Adrenal gland (tissue), 12 donors: ENCODE data around the gene ADK. TPM values are rescaled to one million over a fixed set of nuclear protein-coding genes. Genes with fewer than 3 reads are reported as not detected.

Source experiments
- DNase-seq, 7 donors: peaks; one replicate each; pipeline ENCODE4 v3.0.0-alpha.2; 2019 to 2020
- H3K27ac ChIP-seq, 5 donors: fragments of 200-600 bp; sonication (generic) in 4 of 5; 1 replicate in 3 of 5; 2 replicates in 2 of 5; pipeline versions ENCODE4 v1.5.1 to v1.8.0; 2016 to 2020; ENCODE audit warnings: mild to moderate bottlenecking in 1 of 5
- H3K27me3 ChIP-seq: fragments of 200-600 bp; 2 replicates; pipeline ENCODE4 v1.8.0; 2021
- H3K36me3 ChIP-seq, 2 donors: fragments of 200-600 bp; replicated peaks in 1 of 2; 1 replicate in 1 of 2; 2 replicates in 1 of 2; pipeline versions ENCODE4 v1.5.1 to v1.8.0; 2018 to 2022
- H3K4me1 ChIP-seq, 2 donors: fragments of 200-600 bp; replicated peaks in 1 of 2; 1 replicate in 1 of 2; 2 replicates in 1 of 2; pipeline versions ENCODE4 v1.5.1 to v1.8.0; 2018 to 2021
- H3K4me3 ChIP-seq, 4 donors: fragments of 200-600 bp; sonication (generic) in 3 of 4; one replicate each; pipeline ENCODE4 v1.5.1; 2016 to 2018
- H3K9me3 ChIP-seq, 3 donors: fragments of 200-600 bp; sonication (generic) in 1 of 3; replicated peaks in 1 of 3; 1 replicate in 2 of 3; 2 replicates in 1 of 3; pipeline versions ENCODE4 v1.5.1 to v1.8.0; 2016 to 2021
- POLR2A ChIP-seq, 2 donors: fragments of 450-650 bp; IDR thresholded peaks; one replicate each; pipeline ENCODE4 v1.6.1; 2017; ENCODE audit warnings: antibody characterized with exemption in 2 of 2, mild to moderate bottlenecking in 2 of 2, moderate library complexity in 1 of 2
- WGBS, 4 donors: extraction: QIAGEN DNeasy Blood & Tissue Kit in 2 of 4; methylation state at CpG; one replicate each; pipeline versions ENCODE4 v1.1.5 to v1.1.7; 2013 to 2017; 5-methylcytosine and 5-hydroxymethylcytosine counted together
- intact Hi-C, 2 donors: fragments of 100-400 bp; cut with DNase I; formaldehyde crosslinking; loops; one replicate each; pipeline versions ENCODE4 v1.14.1 to v1.15.0; 2022 to 2023
- polyA plus RNA-seq, 3 donors: library from polyadenylated mRNA; stranded (reverse); fragments of 200-250 nt in 2 of 3; fragments of 350-450 nt in 1 of 3; fragmentation: Illumina TruSeq in 1 of 3; extraction: RNeasy Lipid Tissue Mini Kit (QIAGEN cat#74804) in 1 of 3; gene quantifications; one replicate each; pipeline ENCODE4 v1.2.3, GENCODE V29; 2013 to 2014
- total RNA-seq, 9 donors: library from RNA; depleted of rRNA in 4 of 9; stranded (reverse); fragments of >200 nt in 4 of 9; fragments of 120-200 nt in 1 of 9; fragmentation: NEBNext Ultra II Directional in 1 of 9; extraction: Animal tissue kit (Norgen Biotek cat#: 25700) in 1 of 9; gene quantifications; one replicate each; pipeline versions ENCODE4 v1.1.0 to v1.2.4, GENCODE V29; 2013 to 2023
- TF ChIP-seq, protein P1 (sequence below), 6 experiments: fragments of 450-650 bp in 4 of 6; fragments of 200-600 bp in 2 of 6; sonication (generic) in 1 of 6; IDR thresholded peaks; 1 replicate in 5 of 6; 2 replicates in 1 of 6; pipeline versions ENCODE4 v1.5.1 to v1.8.0; 2016 to 2021; ENCODE audit warnings: antibody characterized with exemption in 6 of 6, mild to moderate bottlenecking in 2 of 6, moderate library complexity in 1 of 6
- donor health status: healthy with polysubstance abuse.
- donor health status: Bipolar disorder and iron deficiency.
- donor health status: DM: yes; HTN: yes; CAD: no.
- donor health status: DM: no; HTN: no; CAD: no.
- donor health status: DM: no; HTN: no; CAD: no.
- donor health status: DM: yes; HTN: yes; CAD: no.

The ADK gene
- total and polyA plus RNA-seq, 12 donors, result 8.2 to 45.5 (median 22.2) TPM

DNA sequence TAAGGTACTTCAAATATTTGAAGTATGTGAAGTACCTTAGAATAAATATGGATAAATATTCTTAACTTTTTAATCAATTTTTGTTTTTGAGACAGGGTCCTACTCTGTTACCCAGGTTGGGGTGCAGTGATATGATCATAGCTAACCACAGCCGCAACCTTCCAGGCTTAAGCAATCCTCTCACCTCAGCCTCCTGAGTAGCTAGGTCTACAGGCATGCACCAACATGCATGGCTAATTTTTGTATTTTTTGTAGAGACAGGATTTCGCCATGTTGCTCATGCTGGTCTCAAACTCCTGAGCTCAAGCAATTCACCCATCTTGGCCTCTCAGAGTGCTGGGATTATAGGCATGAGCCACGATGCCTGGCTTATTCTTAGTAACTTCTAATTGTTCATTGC is 555.9 kb downstream of the ADK start:
- no peaks in the 10 kb centered on the region for H3K4me1 ChIP-seq
- H3K9me3 ChIP-seq, result no peaks in the 10 kb centered on the region
- 96 to 100% (median 99%) methylated on average over 3 of the region's 3 CpGs for WGBS, 4 donors
- H3K36me3 ChIP-seq, result no peaks in the 10 kb centered on the region
- no peak for TF ChIP-seq POLR2A (IDR thresholded peaks at IDR 0.05)
- TF ChIP-seq, protein P1, sequence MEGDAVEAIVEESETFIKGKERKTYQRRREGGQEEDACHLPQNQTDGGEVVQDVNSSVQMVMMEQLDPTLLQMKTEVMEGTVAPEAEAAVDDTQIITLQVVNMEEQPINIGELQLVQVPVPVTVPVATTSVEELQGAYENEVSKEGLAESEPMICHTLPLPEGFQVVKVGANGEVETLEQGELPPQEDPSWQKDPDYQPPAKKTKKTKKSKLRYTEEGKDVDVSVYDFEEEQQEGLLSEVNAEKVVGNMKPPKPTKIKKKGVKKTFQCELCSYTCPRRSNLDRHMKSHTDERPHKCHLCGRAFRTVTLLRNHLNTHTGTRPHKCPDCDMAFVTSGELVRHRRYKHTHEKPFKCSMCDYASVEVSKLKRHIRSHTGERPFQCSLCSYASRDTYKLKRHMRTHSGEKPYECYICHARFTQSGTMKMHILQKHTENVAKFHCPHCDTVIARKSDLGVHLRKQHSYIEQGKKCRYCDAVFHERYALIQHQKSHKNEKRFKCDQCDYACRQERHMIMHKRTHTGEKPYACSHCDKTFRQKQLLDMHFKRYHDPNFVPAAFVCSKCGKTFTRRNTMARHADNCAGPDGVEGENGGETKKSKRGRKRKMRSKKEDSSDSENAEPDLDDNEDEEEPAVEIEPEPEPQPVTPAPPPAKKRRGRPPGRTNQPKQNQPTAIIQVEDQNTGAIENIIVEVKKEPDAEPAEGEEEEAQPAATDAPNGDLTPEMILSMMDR (IDR thresholded peaks at IDR 0.05), result no peak
- H3K4me3 ChIP-seq, result no peak overlapping the region
- H3K27me3 ChIP-seq, result no peaks in the 10 kb centered on the region
- H3K27ac ChIP-seq, result no peak overlapping the region
- DNase-seq, result no peak
- intact Hi-C loops, result no loop called here

DNA sequence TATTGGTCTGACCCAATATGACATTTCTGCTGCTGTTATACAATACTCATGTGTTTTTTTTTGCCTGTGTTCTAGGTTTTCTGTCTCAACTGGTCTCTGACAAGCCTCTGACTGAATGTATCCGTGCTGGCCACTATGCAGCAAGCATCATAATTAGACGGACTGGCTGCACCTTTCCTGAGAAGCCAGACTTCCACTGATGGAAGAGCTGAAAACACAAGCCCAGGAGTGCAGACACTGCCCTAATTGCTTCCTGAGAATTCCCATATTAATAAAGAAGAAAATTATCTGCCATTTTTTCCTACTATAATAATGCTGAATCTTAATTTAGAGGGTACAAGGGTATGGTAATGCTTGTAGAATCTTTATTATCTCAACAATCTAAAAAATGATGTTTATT is 557.2 kb downstream of the ADK start:
- no peaks in the 10 kb centered on the region for H3K9me3 ChIP-seq
- WGBS, 4 donors, result 93 to 100% (median 98%) methylated on average over 2 of the region's 2 CpGs
- H3K27me3 ChIP-seq, result no peaks in the 10 kb centered on the region
- H3K36me3 ChIP-seq, result no peaks in the 10 kb centered on the region
- H3K4me3 ChIP-seq, result no peak overlapping the region
- DNase-seq, result no peak
- TF ChIP-seq, protein P1 (IDR thresholded peaks at IDR 0.05), result no peak
- no peak for TF ChIP-seq POLR2A (IDR thresholded peaks at IDR 0.05)
- no peak overlapping the region for H3K27ac ChIP-seq
- H3K4me1 ChIP-seq, result no peaks in the 10 kb centered on the region
- intact Hi-C loops, result no loop called here

DNA sequence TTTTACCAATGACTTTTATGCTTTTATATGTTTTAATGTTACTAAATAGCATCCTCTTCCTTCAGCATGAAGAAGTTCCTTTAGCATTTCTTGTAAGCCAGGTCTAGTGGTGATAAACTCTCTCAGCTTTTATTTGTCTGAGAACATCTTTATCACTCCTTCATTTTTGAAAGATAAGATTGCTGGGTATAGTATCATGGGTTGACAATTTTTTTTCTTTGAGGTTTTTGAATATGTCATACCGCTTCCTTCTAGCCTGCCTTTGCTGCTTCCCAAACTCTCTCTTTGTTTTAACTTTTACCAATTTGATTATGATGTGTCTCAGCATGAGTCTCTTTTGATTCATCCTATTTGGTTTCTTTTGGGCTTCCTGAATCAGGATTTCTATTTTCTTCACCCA is 567.2 kb downstream of the ADK start:
- TF ChIP-seq POLR2A (IDR thresholded peaks at IDR 0.05), result no peak
- TF ChIP-seq, protein P1 (IDR thresholded peaks at IDR 0.05), result no peak
- H3K27me3 ChIP-seq, result no peaks in the 10 kb centered on the region
- 95 to 100% (median 99%) methylated on average over 1 of the region's 1 CpG for WGBS, 4 donors
- H3K27ac ChIP-seq, result no peak overlapping the region
- intact Hi-C loops, result no loop called here
- no peak for DNase-seq
- peaks cover 0 to 8% (median 0%) of the 10 kb centered on the region in 3 donors for H3K9me3 ChIP-seq
- no peaks in the 10 kb centered on the region for H3K36me3 ChIP-seq
- H3K4me1 ChIP-seq, result no peaks in the 10 kb centered on the region
- H3K4me3 ChIP-seq, result no peak overlapping the region

- intact Hi-C loops, result no loop called here
- 75 to 100% (median 84%) methylated on average over 1 of the region's 1 CpG for WGBS, 4 donors
- Histone ChIP-seq H3K4me1 (no peaks in the 10 kb centered on the region), H3K27me3 (no peaks in the 10 kb centered on the region), H3K36me3 (no peaks in the 10 kb centered on the region), H3K4me3 (no peak overlapping the region), H3K9me3 (no peaks in the 10 kb centered on the region), H3K27ac (no peak overlapping the region)
- DNase-seq, result no peak
- TF ChIP-seq, protein P1 (IDR thresholded peaks at IDR 0.05), result no peak
- no peak for TF ChIP-seq POLR2A (IDR thresholded peaks at IDR 0.05)
Measured at GRCh38 chr10:74728225-74728624, 577.2 kb downstream of the ADK start.
